ENCODE results near the gene MAGI1.

GRCh38 chr3:65344846-65345245 is 693.9 kb downstream of the MAGI1 start:
- TF ChIP-seq PATZ1 (CRISPR knock-in tag; IDR thresholded peaks at IDR 0.05; ENCODE audit: borderline replicate concordance) (no peak), RARB (CRISPR knock-in tag; IDR thresholded peaks at IDR 0.05) (no peak), ZFP3 (CRISPR knock-in tag; IDR thresholded peaks at IDR 0.05) (no peak), BACH2 (CRISPR knock-in tag; IDR thresholded peaks at IDR 0.05; ENCODE audit: borderline replicate concordance) (no peak)
- TF ChIP-seq, protein P1, sequence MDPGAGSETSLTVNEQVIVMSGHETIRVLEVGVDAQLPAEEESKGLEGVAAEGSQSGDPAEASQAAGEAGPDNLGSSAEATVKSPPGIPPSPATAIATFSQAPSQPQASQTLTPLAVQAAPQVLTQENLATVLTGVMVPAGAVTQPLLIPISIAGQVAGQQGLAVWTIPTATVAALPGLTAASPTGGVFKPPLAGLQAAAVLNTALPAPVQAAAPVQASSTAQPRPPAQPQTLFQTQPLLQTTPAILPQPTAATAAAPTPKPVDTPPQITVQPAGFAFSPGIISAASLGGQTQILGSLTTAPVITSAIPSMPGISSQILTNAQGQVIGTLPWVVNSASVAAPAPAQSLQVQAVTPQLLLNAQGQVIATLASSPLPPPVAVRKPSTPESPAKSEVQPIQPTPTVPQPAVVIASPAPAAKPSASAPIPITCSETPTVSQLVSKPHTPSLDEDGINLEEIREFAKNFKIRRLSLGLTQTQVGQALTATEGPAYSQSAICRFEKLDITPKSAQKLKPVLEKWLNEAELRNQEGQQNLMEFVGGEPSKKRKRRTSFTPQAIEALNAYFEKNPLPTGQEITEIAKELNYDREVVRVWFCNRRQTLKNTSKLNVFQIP (CRISPR knock-in tag; IDR thresholded peaks at IDR 0.05; ENCODE audit: borderline replicate concordance, low read depth) = no peak
- TF ChIP-seq, protein P2, sequence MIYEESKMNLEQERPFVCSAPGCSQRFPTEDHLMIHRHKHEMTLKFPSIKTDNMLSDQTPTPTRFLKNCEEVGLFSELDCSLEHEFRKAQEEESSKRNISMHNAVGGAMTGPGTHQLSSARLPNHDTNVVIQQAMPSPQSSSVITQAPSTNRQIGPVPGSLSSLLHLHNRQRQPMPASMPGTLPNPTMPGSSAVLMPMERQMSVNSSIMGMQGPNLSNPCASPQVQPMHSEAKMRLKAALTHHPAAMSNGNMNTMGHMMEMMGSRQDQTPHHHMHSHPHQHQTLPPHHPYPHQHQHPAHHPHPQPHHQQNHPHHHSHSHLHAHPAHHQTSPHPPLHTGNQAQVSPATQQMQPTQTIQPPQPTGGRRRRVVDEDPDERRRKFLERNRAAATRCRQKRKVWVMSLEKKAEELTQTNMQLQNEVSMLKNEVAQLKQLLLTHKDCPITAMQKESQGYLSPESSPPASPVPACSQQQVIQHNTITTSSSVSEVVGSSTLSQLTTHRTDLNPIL (CRISPR knock-in tag; IDR thresholded peaks at IDR 0.05; ENCODE audit: low read depth) = no peak
- TF ChIP-seq, protein P3, sequence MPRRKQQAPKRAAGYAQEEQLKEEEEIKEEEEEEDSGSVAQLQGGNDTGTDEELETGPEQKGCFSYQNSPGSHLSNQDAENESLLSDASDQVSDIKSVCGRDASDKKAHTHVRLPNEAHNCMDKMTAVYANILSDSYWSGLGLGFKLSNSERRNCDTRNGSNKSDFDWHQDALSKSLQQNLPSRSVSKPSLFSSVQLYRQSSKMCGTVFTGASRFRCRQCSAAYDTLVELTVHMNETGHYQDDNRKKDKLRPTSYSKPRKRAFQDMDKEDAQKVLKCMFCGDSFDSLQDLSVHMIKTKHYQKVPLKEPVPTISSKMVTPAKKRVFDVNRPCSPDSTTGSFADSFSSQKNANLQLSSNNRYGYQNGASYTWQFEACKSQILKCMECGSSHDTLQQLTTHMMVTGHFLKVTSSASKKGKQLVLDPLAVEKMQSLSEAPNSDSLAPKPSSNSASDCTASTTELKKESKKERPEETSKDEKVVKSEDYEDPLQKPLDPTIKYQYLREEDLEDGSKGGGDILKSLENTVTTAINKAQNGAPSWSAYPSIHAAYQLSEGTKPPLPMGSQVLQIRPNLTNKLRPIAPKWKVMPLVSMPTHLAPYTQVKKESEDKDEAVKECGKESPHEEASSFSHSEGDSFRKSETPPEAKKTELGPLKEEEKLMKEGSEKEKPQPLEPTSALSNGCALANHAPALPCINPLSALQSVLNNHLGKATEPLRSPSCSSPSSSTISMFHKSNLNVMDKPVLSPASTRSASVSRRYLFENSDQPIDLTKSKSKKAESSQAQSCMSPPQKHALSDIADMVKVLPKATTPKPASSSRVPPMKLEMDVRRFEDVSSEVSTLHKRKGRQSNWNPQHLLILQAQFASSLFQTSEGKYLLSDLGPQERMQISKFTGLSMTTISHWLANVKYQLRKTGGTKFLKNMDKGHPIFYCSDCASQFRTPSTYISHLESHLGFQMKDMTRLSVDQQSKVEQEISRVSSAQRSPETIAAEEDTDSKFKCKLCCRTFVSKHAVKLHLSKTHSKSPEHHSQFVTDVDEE (CRISPR knock-in tag; IDR thresholded peaks at IDR 0.05) = no peak
